A673 (cell line): Measurements from ENCODE around the gene TBL1X.

Source experiments
- CTCF ChIP-seq: fragments of 300-800, 200-600 bp; sonication (generic); conservative IDR thresholded peaks from 2 replicates; pipeline ENCODE4 v1.5.1; 2017; ENCODE audit warnings: low read depth, mild to moderate bottlenecking, antibody characterized with exemption, low read length, moderate library complexity, mixed read lengths
- EZH2 ChIP-seq: fragments of 200-600 bp; sonication (generic); IDR thresholded peaks from 2 replicates; pipeline ENCODE4 v1.6.1; 2017; ENCODE audit warnings: borderline replicate concordance, low read depth, mild to moderate bottlenecking, mixed read lengths, antibody characterized with exemption, low read length; ENCODE audit not compliant: poor library complexity, severe bottlenecking

GRCh38 chrX:9433596-9433995 is 31.3 kb upstream of the TBL1X start:
- TF ChIP-seq CTCF (no peak), EZH2 (no peak)
